Liver (tissue), 9 donors: ENCODE results near the gene FARS2. TPM values are rescaled to one million over a fixed set of nuclear protein-coding genes. Genes with fewer than 3 reads are reported as not detected.

Source experiments
- DNase-seq: peaks from one replicate; pipeline ENCODE4 v3.0.0-alpha.2; 2017; ENCODE audit warnings: low spot score
- H3K27ac ChIP-seq, 2 donors: one replicate each; pipeline ENCODE4 v1.7.0; 2013; ENCODE audit warnings: inconsistent platforms in 2 of 2, low read length in 2 of 2, control low read depth in 1 of 2, low read depth in 1 of 2, mild to moderate bottlenecking in 1 of 2
- H3K27me3 ChIP-seq, 4 donors: one replicate each; pipeline versions ENCODE4 v1.6.1 to v1.7.0; 2013; ENCODE audit warnings: low read length in 3 of 4, inconsistent platforms in 1 of 4, mild to moderate bottlenecking in 1 of 4, moderate library complexity in 1 of 4; ENCODE audit not compliant: control insufficient read depth in 4 of 4, insufficient read depth in 4 of 4
- H3K36me3 ChIP-seq, 4 donors: one replicate each; pipeline versions ENCODE4 v1.6.1 to v1.7.0; 2013; ENCODE audit warnings: low read length in 3 of 4, mild to moderate bottlenecking in 3 of 4, low read depth in 1 of 4, moderate library complexity in 1 of 4; ENCODE audit not compliant: control insufficient read depth in 4 of 4, insufficient read depth in 3 of 4
- H3K4me1 ChIP-seq, 4 donors: one replicate each; pipeline versions ENCODE4 v1.6.1 to v1.7.0; 2013; ENCODE audit warnings: low read length in 3 of 4, mild to moderate bottlenecking in 3 of 4, moderate library complexity in 1 of 4; ENCODE audit not compliant: control insufficient read depth in 4 of 4, insufficient read depth in 4 of 4
- H3K4me3 ChIP-seq, 3 donors: one replicate each; pipeline versions ENCODE4 v1.6.1 to v1.7.0; 2013; ENCODE audit warnings: low read length in 3 of 3, control low read depth in 1 of 3, low read depth in 1 of 3, mild to moderate bottlenecking in 1 of 3
- H3K9ac ChIP-seq, 2 donors: one replicate each; pipeline ENCODE4 v1.7.0; 2013; ENCODE audit warnings: low read length in 2 of 2, mild to moderate bottlenecking in 2 of 2, moderate library complexity in 2 of 2, control low read depth in 1 of 2, low read depth in 1 of 2
- H3K9me3 ChIP-seq, 4 donors: one replicate each; pipeline versions ENCODE4 v1.6.1 to v1.7.0; 2013; ENCODE audit warnings: low read length in 3 of 4; ENCODE audit not compliant: control insufficient read depth in 4 of 4
- EGR1 ChIP-seq, 2 donors: IDR thresholded peaks; 2 replicates each; pipeline ENCODE4 v1.6.1; 2016 to 2018; ENCODE audit warnings: antibody characterized with exemption in 2 of 2, low read depth in 2 of 2
- FOXA1 ChIP-seq: IDR thresholded peaks from 2 replicates; pipeline ENCODE4 v1.6.1; 2016; ENCODE audit warnings: antibody characterized with exemption
- GABPA ChIP-seq, 2 donors: IDR thresholded peaks in 1 of 2; conservative IDR thresholded peaks in 1 of 2; 2 replicates each; pipeline ENCODE4 v1.6.1; 2016; ENCODE audit warnings: antibody characterized with exemption in 2 of 2, mild to moderate bottlenecking in 1 of 2, moderate library complexity in 1 of 2
- HNF4A ChIP-seq, 2 donors: conservative IDR thresholded peaks; 2 replicates each; pipeline ENCODE4 v1.6.1; 2016; ENCODE audit warnings: antibody characterized with exemption in 2 of 2, mild to moderate bottlenecking in 2 of 2
- JUND ChIP-seq, 2 donors: IDR thresholded peaks; 2 replicates each; pipeline ENCODE4 v1.6.1; 2016; ENCODE audit warnings: antibody characterized with exemption in 2 of 2
- MAX ChIP-seq: IDR thresholded peaks from 2 replicates; pipeline ENCODE4 v1.6.1; 2016; ENCODE audit warnings: antibody characterized with exemption
- NR2F2 ChIP-seq: IDR thresholded peaks from 2 replicates; pipeline ENCODE4 v1.6.1; 2016; ENCODE audit warnings: antibody characterized with exemption
- RAD21 ChIP-seq, 2 donors: IDR thresholded peaks; 2 replicates each; pipeline ENCODE4 v1.6.1; 2016; ENCODE audit warnings: antibody characterized with exemption in 2 of 2, mild to moderate bottlenecking in 2 of 2
- REST ChIP-seq: IDR thresholded peaks from 2 replicates; pipeline ENCODE4 v1.6.1; 2016; ENCODE audit warnings: antibody characterized with exemption, mild to moderate bottlenecking
- SP1 ChIP-seq: IDR thresholded peaks from 2 replicates; pipeline ENCODE4 v1.6.1; 2018; ENCODE audit warnings: antibody characterized with exemption, mild to moderate bottlenecking
- TAF1 ChIP-seq: conservative IDR thresholded peaks from 2 replicates; pipeline ENCODE4 v1.6.1; 2016; ENCODE audit warnings: antibody characterized with exemption, mild to moderate bottlenecking
- YY1 ChIP-seq: IDR thresholded peaks from 2 replicates; pipeline ENCODE4 v1.6.1; 2016; ENCODE audit warnings: antibody characterized with exemption, mild to moderate bottlenecking
- ZBTB33 ChIP-seq: IDR thresholded peaks from 2 replicates; pipeline ENCODE4 v1.6.1; 2016; ENCODE audit warnings: antibody characterized with exemption
- WGBS: extraction: QIAGEN DNeasy Blood & Tissue Kit; methylation state at CpG from one replicate; pipeline ENCODE4 v1.1.7; 2013; 5-methylcytosine and 5-hydroxymethylcytosine counted together
- polyA plus RNA-seq, 2 donors: library from polyadenylated mRNA; stranded (reverse) in 1 of 2; unstranded in 1 of 2; fragments of 200-250 nt in 1 of 2; fragments of >200 nt in 1 of 2; fragmentation: Nextera tagmentation in 1 of 2; extraction: Ambion mirVana in 1 of 2; gene quantifications; one replicate each; pipeline versions ENCODE4 v1.2.1 to v1.2.3, GENCODE V29; 2013 to 2015
- total RNA-seq, 2 donors: library from RNA; depleted of rRNA; stranded (reverse); fragments of >200 nt; gene quantifications; one replicate each; pipeline ENCODE4 v1.2.3, GENCODE V29; 2014
- donor health status: healthy.
- donor health status: healthy.
- donor health status: healthy.
- donor health status: healthy.
- donor health status: healthy.

Gene FARS2
- total and polyA plus RNA-seq, 4 donors, result 7.8 to 25.9 (median 11.2) TPM

GRCh38 chr6:5450073-5450472, 188.8 kb downstream of the FARS2 start (continued):
- TF ChIP-seq SP1 (no peak), REST (no peak), JUND (IDR thresholded peaks at IDR 0.05) (no peak), TAF1 (no peak)

- 86% methylated on average over 5 of the region's 5 CpGs for WGBS
Observed at GRCh38 chr6:5453546-5453945, 192.2 kb downstream of the FARS2 start.

GRCh38 chr6:5455142-5455541, 193.8 kb downstream of the FARS2 start:
- no peaks in the 10 kb centered on the region for H3K27me3 ChIP-seq
- H3K27ac ChIP-seq, result no peak overlapping the region
- WGBS, result 84% methylated on average over 4 of the region's 4 CpGs
- H3K36me3 ChIP-seq, result peaks cover 0 to 2% (median 0%) of the 10 kb centered on the region in 4 donors
- no peaks in the 10 kb centered on the region for H3K9me3 ChIP-seq
- no peak overlapping the region for H3K9ac ChIP-seq
- peaks cover 0 to 5% (median 3%) of the 10 kb centered on the region in 4 donors for H3K4me1 ChIP-seq
- no peak overlapping the region for H3K4me3 ChIP-seq
- no peak for DNase-seq
- TF ChIP-seq MAX, result no peak
- no peak for TF ChIP-seq EGR1 (IDR thresholded peaks at IDR 0.05; ENCODE audit: low read depth in 2 of 2)
- TF ChIP-seq YY1, result no peak
- TF ChIP-seq REST, result no peak
- no peak for TF ChIP-seq ZBTB33
- TF ChIP-seq GABPA (IDR thresholded peaks at IDR 0.05 in 1 of 2, conservative IDR thresholded peaks at IDR 0.05 in 1 of 2), result no peak
- TF ChIP-seq HNF4A (conservative IDR thresholded peaks at IDR 0.05), result no peak
- no peak for TF ChIP-seq NR2F2

More at GRCh38 chr6:5453546-5453945, 192.2 kb downstream of the FARS2 start:
- Histone ChIP-seq H3K4me3 (no peak overlapping the region), H3K9me3 (no peaks in the 10 kb centered on the region), H3K36me3 (peaks cover 0 to 2% (median 0%) of the 10 kb centered on the region in 4 donors), H3K27me3 (no peaks in the 10 kb centered on the region), H3K27ac (no peak overlapping the region), H3K4me1 (peaks cover 0 to 5% (median 3%) of the 10 kb centered on the region in 4 donors), H3K9ac (no peak overlapping the region)
- TF ChIP-seq GABPA (IDR thresholded peaks at IDR 0.05 in 1 of 2, conservative IDR thresholded peaks at IDR 0.05 in 1 of 2) (no peak), REST (no peak), RAD21 (IDR thresholded peaks at IDR 0.05) (no peak), TAF1 (no peak), YY1 (no peak), FOXA1 (no peak)
- no peak for DNase-seq
